ENCODE results near the gene PRICKLE4. TPM values are rescaled to one million over a fixed set of nuclear protein-coding genes. Genes with fewer than 3 reads are reported as not detected.

The PRICKLE4 gene
- total and polyA plus RNA-seq, 9 donors, result 1.7 to 6.4 (median 2.7) TPM

DNA sequence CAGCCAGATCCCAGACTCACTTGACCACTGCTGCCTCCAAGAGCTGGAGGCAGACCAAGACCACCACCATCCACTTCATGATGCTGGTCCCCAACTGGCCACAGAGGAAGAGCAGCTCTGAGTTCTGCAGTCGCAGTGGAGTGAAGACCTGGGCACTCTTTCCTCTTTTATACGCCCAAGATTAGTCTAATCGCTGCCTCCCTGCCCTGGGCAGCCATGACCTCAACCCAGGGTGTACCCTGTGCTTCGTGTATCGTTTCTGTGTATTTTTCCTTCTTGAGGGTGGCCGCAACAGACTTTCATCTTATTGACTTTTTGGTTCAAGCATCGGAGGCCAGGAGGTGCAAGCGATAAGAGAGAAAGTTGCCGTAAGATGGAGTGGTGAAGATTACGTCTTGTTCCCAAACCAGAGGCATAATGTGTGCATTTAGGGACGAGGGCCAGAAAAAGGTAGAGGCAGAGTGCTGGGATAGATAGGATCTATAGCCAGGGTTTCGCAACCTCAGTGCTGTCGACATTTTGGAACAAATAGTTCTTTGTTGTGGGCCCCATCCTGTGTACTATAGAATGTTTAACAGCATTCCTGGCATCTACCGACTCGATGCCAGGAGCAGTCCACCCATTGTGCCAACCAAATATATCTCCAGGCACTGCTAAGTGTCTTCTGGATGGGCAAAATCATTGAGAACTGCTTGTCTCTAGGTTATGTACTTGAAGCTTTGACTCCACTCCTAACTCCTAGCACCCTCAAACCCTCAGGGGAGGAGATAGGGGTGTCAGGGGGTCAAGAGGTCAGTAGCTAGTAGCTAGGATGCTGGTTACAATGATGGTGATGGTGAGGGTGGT is 33.1 kb upstream of the PRICKLE4 start, which contains the start of gene PGC:
PGC (minus strand) TSS at position 142 of the 846 bp plus-strand sequence; CDS start at position 79, 63 bp downstream.
- H3K4me3 ChIP-seq (ENCODE audit: low read length), result no peak within 1 kb of the TSS
- 85% methylated on average over 15 of the region's 15 CpGs for WGBS (ENCODE audit: insufficient coverage)

DNA sequence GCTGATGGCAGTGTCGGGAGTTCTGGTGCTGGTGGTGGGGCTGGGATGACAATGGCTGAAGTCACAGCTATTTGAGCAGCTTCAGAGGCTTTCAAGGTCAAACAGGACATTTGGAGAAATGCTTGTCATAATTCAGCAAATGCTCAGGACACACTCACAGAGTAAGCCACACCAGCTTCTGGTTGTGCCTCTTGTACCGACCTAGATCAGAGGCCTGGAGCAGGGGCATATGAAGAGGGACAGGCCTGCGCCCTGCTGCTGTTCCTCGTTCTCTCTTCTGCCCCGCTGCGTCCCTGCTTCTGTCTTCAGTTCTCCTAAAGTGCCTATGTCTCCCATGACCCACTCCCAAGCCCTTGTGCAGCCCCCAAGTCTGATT is 32.5 kb upstream of the PRICKLE4 start:
- peaks cover 2% of the 10 kb centered on the region for H3K27me3 ChIP-seq (ENCODE audit: control insufficient read depth, insufficient read depth, low read length)
- no peaks in the 10 kb centered on the region for H3K4me1 ChIP-seq (ENCODE audit: control insufficient read depth, insufficient read depth, low read length)
- no peaks in the 10 kb centered on the region for H3K36me3 ChIP-seq (ENCODE audit: control insufficient read depth, insufficient read depth, low read length)
- H3K9me3 ChIP-seq (replicated peaks; ENCODE audit: control insufficient read depth, low read depth, low read length), result no peaks in the 10 kb centered on the region
- no peak overlapping the region for H3K27ac ChIP-seq (ENCODE audit: low read length)
- WGBS (ENCODE audit: insufficient coverage), result 83% methylated on average over 4 of the region's 6 CpGs
- no peak for DNase-seq
- no peak overlapping the region for H3K4me3 ChIP-seq (ENCODE audit: low read length)

More for the DNA sequence above, 33.1 kb upstream of the PRICKLE4 start, which contains the start of gene PGC:
- Histone ChIP-seq H3K4me1 (ENCODE audit: control insufficient read depth, insufficient read depth, low read length) (no peaks in the 10 kb centered on the region), H3K27ac (ENCODE audit: low read length) (no peak within 1 kb of the TSS), H3K36me3 (ENCODE audit: control insufficient read depth, insufficient read depth, low read length) (no peaks in the 10 kb centered on the region), H3K9me3 (replicated peaks; ENCODE audit: control insufficient read depth, low read depth, low read length) (no peaks in the 10 kb centered on the region), H3K27me3 (ENCODE audit: control insufficient read depth, insufficient read depth, low read length) (peaks cover 2% of the 10 kb centered on the region)
- no peak for DNase-seq

DNA sequence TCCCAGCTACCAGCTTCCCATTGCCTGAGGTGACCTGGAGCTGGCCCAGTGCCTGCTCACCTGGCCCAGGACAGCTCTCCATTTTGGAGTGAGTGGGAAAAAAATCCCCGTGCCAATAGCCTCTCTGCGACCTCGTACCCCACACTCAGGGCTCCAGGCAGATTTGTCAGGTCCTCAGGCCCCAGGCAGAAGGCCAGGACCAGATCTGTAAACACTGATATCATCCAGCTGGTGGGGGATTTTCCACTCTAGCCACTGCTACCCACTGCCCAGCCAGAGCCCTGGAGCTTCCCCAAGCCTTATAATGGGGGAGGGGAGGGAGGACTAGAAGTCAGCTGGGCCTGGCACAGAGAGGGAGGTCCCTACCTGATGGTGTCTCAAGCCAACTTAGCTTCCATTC is 32.0 kb upstream of the PRICKLE4 start:
- no peak for DNase-seq
- H3K9me3 ChIP-seq (replicated peaks; ENCODE audit: control insufficient read depth, low read depth, low read length), result no peaks in the 10 kb centered on the region
- no peaks in the 10 kb centered on the region for H3K36me3 ChIP-seq (ENCODE audit: control insufficient read depth, insufficient read depth, low read length)
- H3K4me1 ChIP-seq (ENCODE audit: control insufficient read depth, insufficient read depth, low read length), result no peaks in the 10 kb centered on the region
- no peak overlapping the region for H3K4me3 ChIP-seq (ENCODE audit: low read length)
- 33% methylated on average over 1 of the region's 3 CpGs for WGBS (ENCODE audit: insufficient coverage)
- H3K27me3 ChIP-seq (ENCODE audit: control insufficient read depth, insufficient read depth, low read length), result peaks cover 2% of the 10 kb centered on the region
- H3K27ac ChIP-seq (ENCODE audit: low read length), result no peak overlapping the region

DNA sequence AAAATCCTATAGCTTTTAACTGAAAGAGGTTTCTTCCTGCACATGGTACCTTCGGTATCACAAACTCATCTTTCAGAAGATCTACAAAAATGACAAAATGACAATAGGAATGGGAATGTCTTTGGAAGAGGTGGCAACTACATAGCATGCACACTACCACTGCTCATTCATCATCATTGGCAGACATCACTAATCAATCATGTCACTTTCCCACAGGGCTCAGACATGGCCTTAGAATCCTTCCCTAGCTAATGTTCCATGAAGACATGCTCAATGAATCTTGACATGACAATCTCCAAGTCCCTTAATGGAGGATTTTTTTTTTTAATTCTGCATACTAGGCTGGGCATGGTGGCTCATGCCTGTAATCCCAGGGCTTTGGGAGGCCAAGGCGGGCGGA is 30.2 kb upstream of the PRICKLE4 start:
- Histone ChIP-seq H3K27me3 (ENCODE audit: control insufficient read depth, insufficient read depth, low read length) (peaks cover 2% of the 10 kb centered on the region), H3K27ac (ENCODE audit: low read length) (no peak overlapping the region), H3K4me1 (ENCODE audit: control insufficient read depth, insufficient read depth, low read length) (no peaks in the 10 kb centered on the region), H3K4me3 (ENCODE audit: low read length) (no peak overlapping the region), H3K9me3 (replicated peaks; ENCODE audit: control insufficient read depth, low read depth, low read length) (no peaks in the 10 kb centered on the region), H3K36me3 (ENCODE audit: control insufficient read depth, insufficient read depth, low read length) (no peaks in the 10 kb centered on the region)
- WGBS (ENCODE audit: insufficient coverage), result 100% methylated on average over 2 of the region's 3 CpGs
- DNase-seq, result no peak

DNA sequence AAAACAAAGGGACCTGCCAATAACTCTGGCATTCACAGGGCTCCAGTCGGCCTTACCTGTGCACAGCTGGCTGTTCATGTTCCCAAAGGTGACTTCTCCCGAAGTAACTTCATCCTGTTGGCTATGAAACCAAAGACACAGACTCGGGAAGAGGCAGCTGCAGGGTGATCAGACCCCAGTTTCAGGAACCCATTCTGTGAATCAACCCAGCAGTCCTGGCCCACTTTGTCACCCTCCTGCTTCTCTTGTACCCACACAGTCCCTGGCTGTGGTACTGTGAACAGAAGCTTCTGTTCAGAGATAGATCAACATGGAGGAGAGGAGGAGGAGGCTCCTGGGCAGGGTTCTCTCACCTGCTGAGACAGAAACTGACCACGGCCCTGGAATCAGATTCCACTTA is 24.7 kb upstream of the PRICKLE4 start:
- 52% methylated on average over 4 of the region's 4 CpGs for WGBS (ENCODE audit: insufficient coverage)

DNA sequence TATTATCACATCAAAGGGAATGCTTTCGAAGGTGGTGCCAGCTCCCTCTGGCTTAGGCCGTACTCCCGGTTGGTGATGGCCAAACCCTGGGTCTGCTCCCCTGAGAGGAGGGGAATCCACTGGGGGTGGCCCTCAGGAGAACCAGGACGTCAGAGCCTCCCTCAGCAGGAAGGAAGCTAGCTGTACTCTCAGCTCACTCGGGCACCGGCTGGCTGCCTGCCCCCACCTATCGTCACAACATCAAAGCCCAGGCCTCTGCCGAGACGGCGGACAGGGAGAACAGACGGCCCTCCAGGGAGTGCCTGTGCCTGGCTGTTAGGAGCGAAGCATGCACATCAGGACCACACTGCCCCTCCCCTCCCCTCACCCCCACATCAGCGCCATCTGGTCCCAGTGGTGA is 24.2 kb upstream of the PRICKLE4 start:
- H3K4me3 ChIP-seq (ENCODE audit: low read length), result no peak overlapping the region
- no peaks in the 10 kb centered on the region for H3K27me3 ChIP-seq (ENCODE audit: control insufficient read depth, insufficient read depth, low read length)
- 28% methylated on average over 9 of the region's 13 CpGs for WGBS (ENCODE audit: insufficient coverage)
- DNase-seq, result no peak
- H3K36me3 ChIP-seq (ENCODE audit: control insufficient read depth, insufficient read depth, low read length), result no peaks in the 10 kb centered on the region
- H3K4me1 ChIP-seq (ENCODE audit: control insufficient read depth, insufficient read depth, low read length), result peaks cover 6% of the 10 kb centered on the region
- H3K9me3 ChIP-seq (replicated peaks; ENCODE audit: control insufficient read depth, low read depth, low read length), result no peaks in the 10 kb centered on the region
- no peak overlapping the region for H3K27ac ChIP-seq (ENCODE audit: low read length)

More for the DNA sequence above, 24.7 kb upstream of the PRICKLE4 start:
- Histone ChIP-seq H3K27me3 (ENCODE audit: control insufficient read depth, insufficient read depth, low read length) (no peaks in the 10 kb centered on the region), H3K9me3 (replicated peaks; ENCODE audit: control insufficient read depth, low read depth, low read length) (no peaks in the 10 kb centered on the region), H3K27ac (ENCODE audit: low read length) (no peak overlapping the region), H3K36me3 (ENCODE audit: control insufficient read depth, insufficient read depth, low read length) (no peaks in the 10 kb centered on the region), H3K4me3 (ENCODE audit: low read length) (no peak overlapping the region), H3K4me1 (ENCODE audit: control insufficient read depth, insufficient read depth, low read length) (peaks cover 6% of the 10 kb centered on the region)
- DNase-seq, result no peak

DNA sequence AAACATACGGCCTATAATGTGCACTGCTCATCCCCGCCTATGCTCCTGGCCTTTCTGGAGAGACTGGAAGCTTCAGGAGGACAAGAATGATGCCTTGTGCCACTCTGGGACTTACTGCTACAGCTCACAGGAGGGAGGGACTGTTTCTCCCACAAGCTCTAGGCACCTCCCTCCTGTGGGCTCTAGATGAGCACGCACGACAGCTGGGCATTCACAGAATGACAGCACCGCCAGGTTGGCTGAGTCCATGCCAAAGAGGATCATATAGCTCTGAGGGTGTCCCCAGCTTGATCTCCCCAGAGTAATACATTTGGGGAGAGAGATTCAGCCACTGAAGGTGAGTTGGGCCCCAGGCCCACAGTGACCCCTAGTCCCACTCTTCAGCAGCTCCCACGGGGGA is 23.3 kb upstream of the PRICKLE4 start:
- Histone ChIP-seq H3K27ac (ENCODE audit: low read length) (no peak overlapping the region), H3K27me3 (ENCODE audit: control insufficient read depth, insufficient read depth, low read length) (no peaks in the 10 kb centered on the region), H3K4me1 (ENCODE audit: control insufficient read depth, insufficient read depth, low read length) (peaks cover 6% of the 10 kb centered on the region), H3K9me3 (replicated peaks; ENCODE audit: control insufficient read depth, low read depth, low read length) (no peaks in the 10 kb centered on the region), H3K36me3 (ENCODE audit: control insufficient read depth, insufficient read depth, low read length) (no peaks in the 10 kb centered on the region), H3K4me3 (ENCODE audit: low read length) (no peak overlapping the region)
- DNase-seq, result peak; percentile 73
- WGBS (ENCODE audit: insufficient coverage), result 92% methylated on average over 3 of the region's 6 CpGs

DNA sequence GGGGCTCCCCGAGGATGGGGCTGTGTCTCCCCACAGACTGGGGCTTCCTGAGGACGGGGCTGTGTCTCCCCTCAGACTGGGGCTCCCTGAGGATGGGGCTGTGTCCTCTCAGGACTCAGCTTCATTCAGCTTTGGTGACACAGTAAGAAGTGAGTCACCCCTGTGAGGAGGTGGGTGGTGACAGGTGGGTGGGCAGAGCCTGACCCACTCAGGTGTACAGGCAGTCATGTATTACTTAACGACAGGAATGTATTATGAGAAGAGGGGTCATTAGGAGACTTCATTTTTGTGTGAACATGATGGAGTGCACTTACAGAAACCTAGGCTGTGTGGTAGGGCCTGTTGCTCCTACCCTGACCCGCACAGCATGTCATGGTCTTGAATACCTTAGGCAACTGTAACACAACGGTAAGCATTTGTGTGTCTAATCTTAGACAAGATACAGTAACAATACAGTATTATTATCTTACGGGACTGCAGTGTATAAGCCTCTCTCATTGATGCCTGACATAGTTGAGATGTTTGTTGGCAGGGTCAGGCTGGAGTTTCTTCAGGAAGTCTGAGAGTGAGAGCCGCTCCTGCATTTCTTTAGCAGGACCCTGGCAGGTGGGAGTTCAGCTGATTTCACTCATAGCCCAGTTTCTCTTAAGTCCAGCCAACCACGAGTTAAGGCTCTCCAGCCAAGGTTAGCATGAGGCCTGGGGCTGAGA is 22.5 kb upstream of the PRICKLE4 start:
- Histone ChIP-seq H3K27me3 (ENCODE audit: control insufficient read depth, insufficient read depth, low read length) (no peaks in the 10 kb centered on the region), H3K9me3 (replicated peaks; ENCODE audit: control insufficient read depth, low read depth, low read length) (no peaks in the 10 kb centered on the region), H3K4me3 (ENCODE audit: low read length) (no peak overlapping the region), H3K27ac (ENCODE audit: low read length) (no peak overlapping the region), H3K36me3 (ENCODE audit: control insufficient read depth, insufficient read depth, low read length) (no peaks in the 10 kb centered on the region), H3K4me1 (ENCODE audit: control insufficient read depth, insufficient read depth, low read length) (peaks cover 6% of the 10 kb centered on the region)
- 70% methylated on average over 3 of the region's 8 CpGs for WGBS (ENCODE audit: insufficient coverage)
- DNase-seq, result no peak

DNA sequence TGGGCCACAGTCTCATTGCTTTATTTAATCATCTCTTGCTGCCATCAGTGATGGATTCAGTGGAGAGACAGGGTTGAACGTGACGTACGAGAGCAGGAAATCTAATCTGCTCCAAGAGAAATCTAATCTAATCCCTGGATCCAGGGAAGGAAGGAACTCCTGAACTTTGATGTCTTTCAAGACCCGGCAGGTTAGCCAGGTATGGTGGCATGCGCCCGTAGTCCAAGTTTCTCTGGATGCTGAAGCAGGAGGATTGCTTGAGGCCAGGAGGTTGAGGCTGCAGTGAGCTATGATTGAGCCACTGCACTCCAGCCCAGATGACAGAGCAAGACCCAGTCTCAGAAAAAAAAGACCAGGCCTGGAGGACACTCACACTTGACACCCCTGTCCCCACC is 21.9 kb upstream of the PRICKLE4 start:
- no peaks in the 10 kb centered on the region for H3K27me3 ChIP-seq (ENCODE audit: control insufficient read depth, insufficient read depth, low read length)
- no peak overlapping the region for H3K4me3 ChIP-seq (ENCODE audit: low read length)
- WGBS (ENCODE audit: insufficient coverage), result 78% methylated on average over 3 of the region's 6 CpGs
- H3K27ac ChIP-seq (ENCODE audit: low read length), result no peak overlapping the region
- H3K36me3 ChIP-seq (ENCODE audit: control insufficient read depth, insufficient read depth, low read length), result no peaks in the 10 kb centered on the region
- H3K9me3 ChIP-seq (replicated peaks; ENCODE audit: control insufficient read depth, low read depth, low read length), result no peaks in the 10 kb centered on the region
- no peak for DNase-seq
- H3K4me1 ChIP-seq (ENCODE audit: control insufficient read depth, insufficient read depth, low read length), result peaks cover 6% of the 10 kb centered on the region

DNA sequence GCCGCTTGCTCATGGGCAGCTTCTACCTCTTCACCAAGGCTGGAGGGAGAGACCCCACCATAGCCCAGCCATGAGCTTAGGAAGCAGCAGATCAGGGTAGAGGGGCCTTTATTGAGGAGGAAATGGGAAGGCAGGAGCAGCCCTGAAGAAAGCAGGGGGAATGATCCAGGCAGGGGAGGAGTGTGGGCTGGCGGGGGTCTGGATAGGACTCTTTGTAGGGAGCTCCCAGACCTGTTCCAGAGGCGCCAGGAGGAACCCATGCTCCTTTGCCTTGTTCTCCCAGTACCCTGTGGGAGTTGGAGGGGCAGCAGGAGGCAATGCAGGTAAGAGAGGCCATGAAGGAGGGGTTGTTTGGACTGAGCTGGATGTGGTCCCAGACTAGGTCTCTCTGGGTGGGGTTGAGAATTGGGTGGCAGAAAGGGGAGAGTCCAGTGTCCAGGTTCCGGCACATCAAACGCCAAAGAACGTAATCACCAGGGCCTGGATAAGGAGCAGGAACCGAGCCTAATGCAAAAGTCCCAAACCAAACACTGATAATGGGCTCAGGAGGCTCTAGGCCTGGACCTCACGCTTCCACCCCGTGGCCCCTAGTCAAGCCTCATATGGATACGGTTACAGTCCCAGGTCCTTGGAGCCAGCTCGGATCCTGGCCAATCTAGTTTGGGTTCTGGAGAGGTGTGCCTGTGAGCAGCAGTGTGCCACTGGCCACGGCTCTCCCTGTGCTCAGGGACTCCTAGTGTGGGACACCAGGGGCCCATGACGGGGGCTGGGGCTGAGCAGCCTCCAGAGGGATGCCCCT is 21.3 kb upstream of the PRICKLE4 start:
- Histone ChIP-seq H3K36me3 (ENCODE audit: control insufficient read depth, insufficient read depth, low read length) (no peaks in the 10 kb centered on the region), H3K27ac (ENCODE audit: low read length) (no peak overlapping the region), H3K4me1 (ENCODE audit: control insufficient read depth, insufficient read depth, low read length) (peaks cover 6% of the 10 kb centered on the region), H3K9me3 (replicated peaks; ENCODE audit: control insufficient read depth, low read depth, low read length) (no peaks in the 10 kb centered on the region), H3K4me3 (ENCODE audit: low read length) (no peak overlapping the region), H3K27me3 (ENCODE audit: control insufficient read depth, insufficient read depth, low read length) (no peaks in the 10 kb centered on the region)
- 78% methylated on average over 6 of the region's 13 CpGs for WGBS (ENCODE audit: insufficient coverage)
- DNase-seq, result no peak
